Activated T-cell treated with anti-CD3 and anti-CD28 coated beads, Interleukin-2, amount 50 U/mL, for 4 hours (primary cell): ENCODE results near the gene CMTM3. TPM values are rescaled to one million over a fixed set of nuclear protein-coding genes. Genes with fewer than 3 reads are reported as not detected.

Experiments
- ATAC-seq, 2 donors: fragments of 200-7000 bp; cut with Tn5 transposase; one replicate each; pipeline ENCODE4 v1.10.0; 2021
- DNase-seq: peaks from one replicate; pipeline ENCODE4 v3.0.0-alpha.2; 2020
- H3K27me3 Mint-ChIP-seq: one replicate; pipeline ENCODE4 v1.8.0; 2021; ENCODE audit warnings: low read depth, mixed read lengths
- H3K36me3 Mint-ChIP-seq: one replicate; pipeline ENCODE4 v1.8.0; 2022; ENCODE audit warnings: mixed read lengths; ENCODE audit not compliant: insufficient read depth
- H3K4me1 Mint-ChIP-seq: one replicate; pipeline ENCODE4 v1.8.0; 2021; ENCODE audit warnings: low read depth, mixed read lengths
- H3K4me3 Mint-ChIP-seq: one replicate; pipeline ENCODE4 v1.8.0; 2021; ENCODE audit warnings: mild to moderate bottlenecking, moderate library complexity, mixed read lengths
- H3K9me3 Mint-ChIP-seq: one replicate; pipeline ENCODE4 v1.8.0; 2021; ENCODE audit warnings: mixed read lengths
- total RNA-seq, 3 donors: library from RNA; stranded (reverse); gene quantifications; one replicate each; pipeline ENCODE4 v1.2.1, GENCODE V29; 2021

Gene CMTM3
- total RNA-seq, 3 donors from 2014 or later, result 49.3 to 53.0 (median 51.4) TPM

DNA sequence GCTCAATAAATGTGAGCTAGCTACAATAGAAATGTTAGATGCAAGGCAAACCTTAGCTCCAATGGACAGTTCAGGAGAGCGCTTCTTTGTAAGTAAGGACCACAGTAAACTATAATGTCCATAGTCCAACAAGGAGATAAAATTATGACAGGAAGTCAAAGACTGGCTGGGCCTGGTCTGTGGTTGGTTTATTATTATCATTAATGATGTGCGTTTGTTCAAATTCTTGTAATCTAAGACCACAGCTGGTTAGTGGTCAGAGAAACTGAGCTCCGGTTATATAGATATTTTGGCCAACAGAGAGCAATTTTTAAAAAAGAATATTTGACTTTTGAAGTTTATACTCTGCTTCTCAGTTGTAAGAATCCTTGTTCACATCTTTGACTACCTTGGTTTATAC lies 30.0 kb upstream of the CMTM3 start:
- Mint-ChIP-seq H3K4me3 (no peak overlapping the region), H3K27me3 (peaks cover 19% of the 10 kb centered on the region), H3K4me1 (peaks cover 5% of the 10 kb centered on the region), H3K9me3 (no peaks in the 10 kb centered on the region), H3K36me3 (no peaks in the 10 kb centered on the region)
- DNase-seq (no peak), ATAC-seq (no peak)

DNA sequence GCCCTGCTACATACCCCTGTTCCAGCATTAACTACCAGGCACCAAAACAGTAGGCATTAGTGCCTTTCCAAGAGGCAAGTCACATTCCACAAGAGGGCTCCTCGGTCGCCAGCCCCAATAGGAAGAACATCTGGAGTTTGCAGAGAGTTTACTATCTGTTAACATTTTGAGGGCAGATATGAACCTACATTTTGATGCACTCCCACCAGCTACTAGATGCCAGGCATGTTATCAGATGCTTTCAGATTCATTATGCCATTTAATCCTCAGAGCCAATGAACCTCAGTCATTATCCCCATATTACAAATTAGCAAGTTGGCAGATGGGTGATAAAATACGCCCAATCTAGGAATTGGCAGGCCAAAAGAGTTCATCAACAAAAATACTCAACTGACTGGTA lies 29.4 kb upstream of the CMTM3 start:
- Mint-ChIP-seq H3K27me3 (peaks cover 25% of the 10 kb centered on the region), H3K4me3 (no peak overlapping the region), H3K36me3 (no peaks in the 10 kb centered on the region), H3K9me3 (no peaks in the 10 kb centered on the region), H3K4me1 (peaks cover 8% of the 10 kb centered on the region)
- ATAC-seq (no peak), DNase-seq (no peak)

DNA sequence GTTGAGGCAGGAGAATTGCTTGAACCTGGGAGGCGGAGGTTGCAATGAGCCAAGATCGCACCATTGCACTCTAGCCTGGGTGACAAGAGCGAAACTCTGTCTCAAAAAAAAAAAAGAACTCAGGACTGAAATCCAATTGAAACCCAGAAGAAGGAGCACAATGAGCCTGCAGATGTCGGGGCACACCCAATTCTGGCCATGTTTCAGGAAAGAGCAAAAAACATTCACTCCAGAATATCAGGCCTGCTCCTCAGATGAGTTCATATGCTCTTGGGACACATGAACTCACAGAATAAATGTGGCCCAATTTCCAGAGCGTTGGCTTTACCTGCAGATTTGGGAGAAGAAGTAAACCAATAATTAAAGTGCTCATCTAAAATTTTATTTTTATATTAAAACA lies 28.2 kb upstream of the CMTM3 start:
- H3K9me3 Mint-ChIP-seq, result no peaks in the 10 kb centered on the region
- H3K27me3 Mint-ChIP-seq, result peaks cover 33% of the 10 kb centered on the region
- no peak overlapping the region for H3K4me3 Mint-ChIP-seq
- ATAC-seq (no peak), DNase-seq (no peak)
- H3K4me1 Mint-ChIP-seq, result peaks cover 8% of the 10 kb centered on the region
- H3K36me3 Mint-ChIP-seq, result no peaks in the 10 kb centered on the region

DNA sequence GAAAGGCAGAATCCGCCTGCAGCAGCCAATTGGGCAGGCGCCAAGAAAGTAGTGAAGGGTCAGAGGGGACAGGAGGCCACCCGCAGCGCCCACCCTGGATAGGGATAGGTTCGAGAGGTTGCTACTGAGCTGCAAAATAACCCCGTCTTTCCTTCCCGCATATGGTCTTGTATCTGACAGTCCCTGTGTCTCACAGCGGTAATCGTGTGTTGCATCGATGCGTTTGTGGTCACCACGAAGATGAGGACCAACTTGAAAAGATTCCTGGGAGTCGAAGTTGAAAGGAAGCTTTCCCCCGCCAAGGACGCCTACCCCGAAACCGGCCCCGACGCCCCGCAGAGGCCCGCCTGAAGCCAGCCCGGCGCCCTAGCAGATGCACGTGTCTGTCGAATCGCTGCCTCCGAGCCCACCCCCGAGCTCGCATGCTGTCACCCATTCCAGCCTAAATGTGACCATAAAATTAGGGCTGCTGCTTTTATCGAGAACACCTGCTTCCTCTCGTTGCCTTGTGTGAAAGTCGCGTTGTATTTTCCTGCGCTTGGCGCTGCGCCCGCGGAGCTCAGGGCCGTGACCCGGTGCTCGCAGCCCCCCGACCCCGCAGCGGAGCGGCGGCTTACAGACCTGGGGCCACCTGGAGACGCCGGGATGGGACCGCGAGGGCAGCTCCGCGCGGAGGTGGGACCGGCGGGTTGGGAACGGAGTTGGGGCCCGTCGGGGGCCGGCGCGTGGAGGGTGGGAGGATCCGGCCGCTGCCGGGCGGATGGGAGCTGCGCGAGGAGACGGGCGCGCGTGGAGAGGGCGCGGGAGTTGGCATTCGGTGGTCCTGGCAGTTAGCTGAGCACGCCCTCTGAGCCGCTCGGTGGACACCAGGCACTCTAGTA lies 25.6 kb upstream of the CMTM3 start, which contains the start of gene CMTM2:
Gene CMTM2, plus strand, starts transcription at position 813 of the 881 bp plus-strand sequence. CDS start 145 bp downstream, outside the sequence.
- Mint-ChIP-seq H3K4me1 (peaks cover 7% of the 10 kb centered on the region), H3K9me3 (no peaks in the 10 kb centered on the region), H3K36me3 (no peaks in the 10 kb centered on the region), H3K4me3 (peak within 1 kb of the TSS; percentile 60), H3K27me3 (peaks cover 33% of the 10 kb centered on the region)
- DNase-seq, result peak; percentile 18
- peak; percentile 67 to 72 for ATAC-seq

DNA sequence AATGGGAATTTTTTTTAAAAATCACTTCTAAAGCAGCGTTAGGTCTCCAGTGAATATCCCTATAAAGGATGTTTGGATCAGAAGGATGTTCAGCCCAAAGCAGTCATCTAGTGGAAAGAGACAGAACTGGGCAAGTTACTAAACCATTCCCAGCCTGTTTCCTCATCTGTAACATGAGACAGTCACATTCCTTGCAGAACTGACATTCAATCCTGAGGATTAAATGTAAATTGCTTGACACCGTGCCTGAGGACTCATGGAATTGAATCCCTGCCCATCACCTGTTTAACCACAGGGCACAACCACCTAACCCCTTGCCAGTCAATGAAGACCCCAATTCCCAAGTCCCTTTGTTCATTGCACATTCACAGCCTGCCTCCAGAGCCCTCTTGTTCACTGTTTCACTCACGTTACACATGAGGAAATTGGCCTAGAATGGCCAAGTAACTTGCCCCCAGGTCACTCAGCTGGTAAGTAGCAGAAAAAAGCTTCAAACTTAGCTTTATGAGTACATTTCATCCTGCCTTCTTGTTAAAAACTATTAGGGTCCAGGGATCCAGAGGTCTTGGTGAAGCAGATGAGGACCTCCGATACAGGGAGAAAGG lies 23.8 kb upstream of the CMTM3 start:
- no peak overlapping the region for H3K4me3 Mint-ChIP-seq
- no peak for DNase-seq
- no peaks in the 10 kb centered on the region for H3K36me3 Mint-ChIP-seq
- ATAC-seq, result no peak
- peaks cover 33% of the 10 kb centered on the region for H3K27me3 Mint-ChIP-seq
- no peaks in the 10 kb centered on the region for H3K9me3 Mint-ChIP-seq
- peaks cover 7% of the 10 kb centered on the region for H3K4me1 Mint-ChIP-seq

DNA sequence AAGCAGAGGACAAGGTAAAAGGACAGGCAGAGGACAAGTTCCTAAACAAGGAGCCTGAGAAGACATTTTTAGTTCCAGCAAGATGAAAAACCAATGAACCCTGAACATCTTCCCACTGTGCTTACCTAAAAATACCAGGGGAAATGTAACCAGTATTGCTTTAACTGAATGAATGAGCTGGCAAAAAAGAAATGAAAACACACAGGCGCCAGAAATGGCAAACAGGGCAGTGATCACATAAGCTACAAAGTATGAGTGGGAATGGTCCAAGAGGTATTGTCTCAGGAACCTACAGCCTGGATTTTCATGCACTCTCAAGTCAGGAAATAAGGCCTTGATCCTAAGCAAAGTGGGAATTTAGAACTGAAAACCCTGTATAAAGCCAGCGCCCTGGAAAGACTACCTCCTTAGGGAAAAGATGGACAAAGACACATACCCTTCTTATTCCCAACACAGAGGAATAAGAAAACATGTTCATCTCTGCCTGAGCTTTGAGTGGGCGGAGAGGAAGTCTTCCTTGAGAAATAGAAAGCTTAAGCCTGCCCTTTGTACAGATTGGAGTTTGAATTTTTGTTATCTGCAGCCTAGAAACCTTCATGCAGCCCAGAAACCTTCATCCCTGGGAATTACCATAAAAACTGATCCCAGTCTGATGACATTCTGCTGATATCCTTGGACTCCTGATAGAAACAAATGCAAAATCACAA lies 23.1 kb upstream of the CMTM3 start:
- H3K4me3 Mint-ChIP-seq, result no peak overlapping the region
- no peaks in the 10 kb centered on the region for H3K36me3 Mint-ChIP-seq
- H3K4me1 Mint-ChIP-seq, result peaks cover 7% of the 10 kb centered on the region
- H3K9me3 Mint-ChIP-seq, result no peaks in the 10 kb centered on the region
- ATAC-seq, result no peak
- no peak for DNase-seq
- H3K27me3 Mint-ChIP-seq, result peaks cover 33% of the 10 kb centered on the region

DNA sequence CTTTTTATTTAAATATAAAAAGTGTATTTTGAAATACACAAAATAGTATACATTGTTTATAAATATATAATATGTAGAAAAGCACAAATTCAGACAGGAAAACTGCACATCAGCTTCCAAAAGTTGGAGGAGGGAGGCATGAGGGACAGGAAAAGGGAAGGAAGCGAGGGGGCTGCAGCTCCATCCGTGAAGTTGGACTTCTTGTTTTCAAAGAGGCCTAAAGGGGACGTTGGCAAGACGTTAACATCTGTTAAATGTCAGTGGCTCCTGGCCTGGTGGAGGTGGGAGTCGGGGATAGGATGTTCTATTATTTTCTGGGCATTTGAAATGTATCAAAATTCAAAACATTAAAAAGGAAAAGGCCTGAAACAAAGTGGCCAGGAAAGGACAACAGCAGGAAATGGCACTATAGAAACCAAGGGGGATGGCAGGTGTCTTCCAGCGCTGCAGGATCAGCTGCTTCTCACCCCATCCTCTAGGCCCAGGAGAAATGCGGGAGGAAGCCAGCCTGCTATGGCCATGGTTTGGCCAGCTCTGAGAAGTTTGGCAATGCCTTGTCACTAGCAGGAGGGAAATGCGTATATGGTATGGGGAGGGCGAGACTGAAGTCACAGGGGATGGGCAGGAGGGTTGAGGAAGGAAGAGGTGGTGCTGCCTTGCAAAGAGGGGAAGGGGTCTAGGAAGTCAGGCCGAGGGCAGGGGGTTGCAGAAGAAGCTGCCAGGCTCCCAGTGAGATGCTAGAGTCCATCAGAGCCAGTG lies 18.8 kb upstream of the CMTM3 start:
- H3K36me3 Mint-ChIP-seq, result no peaks in the 10 kb centered on the region
- H3K27me3 Mint-ChIP-seq, result peaks cover 3% of the 10 kb centered on the region
- no peak overlapping the region for H3K4me3 Mint-ChIP-seq
- ATAC-seq, result no peak
- peaks cover 27% of the 10 kb centered on the region for H3K4me1 Mint-ChIP-seq
- no peaks in the 10 kb centered on the region for H3K9me3 Mint-ChIP-seq
- DNase-seq, result no peak

DNA sequence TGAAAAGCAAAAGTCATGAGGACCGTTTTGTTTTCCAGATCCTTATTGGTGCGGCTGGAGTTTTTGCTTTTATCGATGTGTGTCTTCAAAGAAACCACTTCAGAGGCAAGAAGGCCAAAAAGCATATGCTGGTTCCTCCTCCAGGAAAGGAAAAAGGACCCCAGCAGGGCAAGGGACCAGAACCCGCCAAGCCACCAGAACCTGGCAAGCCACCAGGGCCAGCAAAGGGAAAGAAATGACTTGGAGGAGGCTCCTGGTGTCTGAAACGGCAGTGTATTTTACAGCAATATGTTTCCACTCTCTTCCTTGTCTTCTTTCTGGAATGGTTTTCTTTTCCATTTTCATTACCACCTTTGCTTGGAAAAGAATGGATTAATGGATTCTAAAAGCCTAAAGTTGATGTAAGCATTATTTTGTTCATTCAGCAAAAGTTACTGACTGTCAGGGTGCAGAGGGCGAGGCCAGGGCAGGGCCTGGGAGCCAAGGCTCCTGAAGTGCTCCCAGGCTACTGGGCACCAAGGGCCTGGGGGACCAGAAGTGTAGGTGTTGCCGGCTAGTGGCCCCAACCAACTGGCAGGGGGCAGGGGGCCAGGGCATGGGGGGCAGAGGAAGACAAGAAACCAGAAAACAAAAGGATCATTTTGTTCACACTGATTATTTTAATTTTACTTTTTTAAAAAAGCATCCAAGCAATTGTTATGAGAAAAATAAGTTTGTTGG lies 16.5 kb upstream of the CMTM3 start:
- DNase-seq (no peak), ATAC-seq (no peak)
- peaks cover 29% of the 10 kb centered on the region for H3K4me1 Mint-ChIP-seq
- no peaks in the 10 kb centered on the region for H3K9me3 Mint-ChIP-seq
- no peaks in the 10 kb centered on the region for H3K36me3 Mint-ChIP-seq
- H3K4me3 Mint-ChIP-seq, result no peak overlapping the region
- H3K27me3 Mint-ChIP-seq, result no peaks in the 10 kb centered on the region

DNA sequence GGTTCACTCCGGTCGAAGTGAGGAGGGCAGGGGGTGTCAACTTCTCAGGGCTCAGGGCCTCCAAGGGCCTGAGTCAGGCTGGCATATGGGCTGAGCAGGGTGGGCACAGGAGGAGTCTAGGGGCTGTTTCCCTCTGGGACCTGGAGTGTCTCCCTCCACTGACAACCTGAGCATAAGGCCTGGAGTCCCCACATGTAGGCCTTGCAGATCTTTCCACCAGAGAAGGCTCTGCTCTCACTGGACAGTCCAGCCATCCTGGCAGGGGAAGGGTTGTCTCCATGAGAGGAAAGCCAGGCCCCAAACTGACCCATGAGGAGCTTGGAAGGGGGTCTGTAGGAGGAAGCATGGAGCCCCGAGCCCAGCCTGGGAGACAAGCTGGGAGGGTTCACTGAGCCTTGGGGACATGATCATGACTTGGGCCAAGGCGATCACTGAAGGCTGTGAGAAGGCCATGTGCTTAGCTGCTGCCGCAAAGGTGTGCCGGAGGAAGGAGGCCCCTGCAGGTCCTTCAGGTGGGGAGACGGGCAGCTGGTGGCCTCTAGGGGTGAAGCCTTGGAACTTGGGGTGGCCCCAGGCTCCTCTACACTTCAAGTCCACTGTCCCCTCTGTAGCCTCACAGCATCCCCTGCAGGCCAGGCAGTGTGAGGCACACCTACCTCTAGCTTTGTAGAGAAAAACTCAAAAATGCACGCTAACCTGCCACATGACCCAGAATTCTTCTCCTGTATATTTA lies 15.4 kb upstream of the CMTM3 start:
- peaks cover 29% of the 10 kb centered on the region for H3K4me1 Mint-ChIP-seq
- H3K36me3 Mint-ChIP-seq, result no peaks in the 10 kb centered on the region
- no peaks in the 10 kb centered on the region for H3K27me3 Mint-ChIP-seq
- H3K4me3 Mint-ChIP-seq, result peak overlapping the region; percentile 81
- DNase-seq (peak; percentile 57), ATAC-seq (peak; percentile 76 to 82)
- no peaks in the 10 kb centered on the region for H3K9me3 Mint-ChIP-seq

DNA sequence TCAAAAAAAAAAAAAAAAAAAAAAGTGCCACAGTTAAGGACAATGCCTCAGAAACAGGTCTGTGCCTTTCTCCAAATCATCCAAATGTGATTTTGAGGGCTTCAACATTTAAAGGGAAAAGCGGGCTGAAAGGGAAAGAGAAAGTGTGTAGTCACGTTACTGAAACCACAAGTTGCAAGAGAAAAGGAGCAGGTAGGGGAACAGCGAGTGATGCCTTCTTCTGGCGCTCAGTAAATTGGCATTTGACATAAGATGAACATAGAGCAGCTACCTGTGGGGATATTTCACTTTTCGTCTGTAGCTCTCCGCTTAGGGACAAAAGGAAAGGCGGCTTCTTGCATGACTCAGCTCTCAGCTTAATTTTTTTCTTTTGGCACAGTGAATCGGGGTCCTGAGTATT lies 14.2 kb upstream of the CMTM3 start:
- DNase-seq (no peak), ATAC-seq (peak; percentile 67 to 71)
- Mint-ChIP-seq H3K4me3 (peak overlapping the region; percentile 81), H3K4me1 (peaks cover 29% of the 10 kb centered on the region), H3K36me3 (no peaks in the 10 kb centered on the region), H3K27me3 (no peaks in the 10 kb centered on the region), H3K9me3 (no peaks in the 10 kb centered on the region)

DNA sequence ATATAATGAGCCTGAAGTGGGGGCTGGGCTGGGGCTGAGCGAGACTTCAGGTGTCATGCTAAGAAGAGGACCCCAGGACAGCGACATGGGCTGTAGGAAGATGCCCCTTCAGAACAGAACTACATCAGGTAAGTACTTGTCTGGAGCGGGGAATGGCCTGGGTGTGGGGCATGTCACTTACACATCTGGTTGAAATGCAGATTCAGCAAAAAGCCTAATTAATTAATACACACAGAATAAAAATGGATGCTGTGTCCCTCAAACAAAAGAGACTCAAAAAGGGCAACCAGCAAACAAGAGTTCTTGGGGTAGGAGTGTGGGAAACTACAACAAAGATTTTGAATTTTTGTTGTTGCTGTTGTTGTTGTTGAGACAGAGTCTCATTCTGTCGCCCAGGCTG lies 13.5 kb upstream of the CMTM3 start:
- Mint-ChIP-seq H3K9me3 (no peaks in the 10 kb centered on the region), H3K36me3 (no peaks in the 10 kb centered on the region), H3K4me3 (no peak overlapping the region), H3K27me3 (no peaks in the 10 kb centered on the region), H3K4me1 (peaks cover 29% of the 10 kb centered on the region)
- ATAC-seq (no peak), DNase-seq (no peak)

DNA sequence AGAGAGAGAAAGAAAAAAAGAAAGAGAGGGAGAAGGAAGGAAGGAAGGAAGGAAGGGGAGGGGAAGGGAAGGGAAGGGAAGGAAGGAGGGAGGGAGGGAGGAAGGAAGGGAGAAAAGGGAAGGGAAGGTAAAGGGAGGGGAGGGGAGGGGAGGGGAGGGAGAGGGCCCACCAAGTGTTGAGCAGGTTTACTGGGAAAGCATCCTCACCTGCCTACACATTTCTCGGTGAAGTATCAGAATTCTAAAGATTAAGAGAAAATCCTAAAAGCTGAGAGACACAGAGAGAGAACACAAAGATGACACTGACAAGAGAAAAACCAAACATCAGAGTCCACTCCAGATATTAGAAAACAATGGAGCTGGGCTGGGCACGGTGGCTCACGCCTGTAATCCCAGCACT lies 12.3 kb upstream of the CMTM3 start:
- no peaks in the 10 kb centered on the region for H3K27me3 Mint-ChIP-seq
- H3K4me3 Mint-ChIP-seq, result no peak overlapping the region

DNA sequence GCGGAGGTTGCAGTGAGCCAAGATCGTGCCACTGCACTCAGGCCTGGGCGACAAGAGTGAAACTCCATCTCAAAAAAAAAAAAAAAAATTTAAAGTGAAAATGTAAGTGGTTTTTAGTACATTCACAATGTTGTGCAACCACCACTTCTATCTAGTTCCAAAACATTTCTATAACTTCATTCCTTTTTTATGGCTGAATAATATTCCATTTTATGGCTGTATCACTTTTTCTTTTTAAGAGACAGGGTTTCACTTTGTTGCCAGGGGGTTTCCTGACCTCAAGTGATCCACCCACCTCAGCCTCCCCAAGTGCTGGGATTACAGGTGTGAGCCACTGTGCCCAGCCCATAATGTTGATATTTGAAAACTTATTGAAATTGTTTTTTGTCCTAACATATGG lies 11.7 kb upstream of the CMTM3 start:
- DNase-seq, result no peak
- Mint-ChIP-seq H3K27me3 (no peaks in the 10 kb centered on the region), H3K9me3 (no peaks in the 10 kb centered on the region), H3K4me1 (peaks cover 32% of the 10 kb centered on the region), H3K36me3 (no peaks in the 10 kb centered on the region), H3K4me3 (no peak overlapping the region)
- ATAC-seq, result no peak

More for the DNA sequence above, 12.3 kb upstream of the CMTM3 start:
- no peak for DNase-seq
- no peak for ATAC-seq
- Mint-ChIP-seq H3K9me3 (no peaks in the 10 kb centered on the region), H3K36me3 (no peaks in the 10 kb centered on the region), H3K4me1 (peaks cover 31% of the 10 kb centered on the region)
